ENCODE measurements around the gene CACNA1C. TPM values are rescaled to one million over a fixed set of nuclear protein-coding genes. Genes with fewer than 3 reads are reported as not detected.

Gene CACNA1C
- total and polyA plus RNA-seq, 10 of the 15 experiments (the other 5 are each of a cell fraction or from before 2014, with no cell fraction given): under 0.01 to 0.15 (median 0.09) TPM; not detected in 5

- Histone ChIP-seq H3K27ac (ENCODE audit: control insufficient read depth, insufficient read depth) (no peak overlapping the region), H3K4me2 (ENCODE audit: control insufficient read depth, insufficient read depth) (no peak overlapping the region), H3K79me2 (ENCODE audit: control insufficient read depth, insufficient read depth, low read length) (no peaks in the 10 kb centered on the region), H3K27me3 (replicated peaks in 1 of 2; ENCODE audit: control insufficient read depth in 2 of 2, insufficient read depth in 2 of 2, low read length in 1 of 2) (peaks cover 2% of the 10 kb centered on the region in 2 experiments; a peak in 3 of 4 replicates), H3K4me1 (ENCODE audit: control insufficient read depth, insufficient read depth, low read length) (no peaks in the 10 kb centered on the region), H3K9me3 (replicated peaks; ENCODE audit: control insufficient read depth, insufficient read depth, low read length) (no peaks in the 10 kb centered on the region), H3K4me3 (no peak overlapping the region), H4K20me1 (ENCODE audit: control insufficient read depth, insufficient read depth) (no peaks in the 10 kb centered on the region), H2AFZ (ENCODE audit: control insufficient read depth, low read depth, low read length) (no peak overlapping the region), H3K36me3 (ENCODE audit: control insufficient read depth in 2 of 2, insufficient read depth in 2 of 2, low read length in 1 of 2) (no peaks in the 10 kb centered on the region), H3K9ac (ENCODE audit: control insufficient read depth, insufficient read depth, low read length) (no peak overlapping the region)
- intact Hi-C loops (cut with micrococcal nuclease; ENCODE audit: unreplicated experiment): no loop called here
- CTCF ChIA-PET: no interaction called here
- no TSS peak for BruUV-seq (replicated peaks)
- FAIRE-seq (no peak), DNase-seq (ENCODE audit: low read depth, low spot score) (no peak), ATAC-seq (no peak)
- POLR2A ChIA-PET: no interaction called here
- in situ Hi-C loops (cut with MboI): no loop called here
- RAD21 ChIA-PET (ENCODE audit: unreplicated experiment): no interaction called here
- no peak for TF ChIP-seq TARDBP (IDR thresholded peaks at IDR 0.05; ENCODE audit: borderline replicate concordance)
- no peak for TF ChIP-seq HCFC1 (IDR thresholded peaks at IDR 0.05; ENCODE audit: low read length)
- TF ChIP-seq TBL1XR1 (IDR thresholded peaks at IDR 0.05; ENCODE audit: low read depth, low read length): no peak
- no peak for TF ChIP-seq RBBP5 (conservative IDR thresholded peaks at IDR 0.05)
- no peak for TF ChIP-seq ETV6 (conservative IDR thresholded peaks at IDR 0.05 in 1 of 2, IDR thresholded peaks at IDR 0.05 in 1 of 2; ENCODE audit: borderline replicate concordance in 1 of 2, low read depth in 1 of 2)
- no peak for TF ChIP-seq RCOR1 (conservative IDR thresholded peaks at IDR 0.05; ENCODE audit: low read depth, low read length)
- no peak for TF ChIP-seq GATAD2B (conservative IDR thresholded peaks at IDR 0.05; ENCODE audit: low read depth)
- no peak for TF ChIP-seq ZSCAN29 (IDR thresholded peaks at IDR 0.05)
- WGBS (ENCODE audit: insufficient coverage, insufficient replicate concordance, low lambda C conversion rate, missing lambda C conversion rate): 39% methylated on average over 10 of the region's 10 CpGs
- SMC1A ChIA-PET (ENCODE audit: uncharacterized antibody, unreplicated experiment): no interaction called here
These were observed 429.2 kb downstream of the CACNA1C start for GRCh38 chr12:2481951-2482350.

GRCh38 chr12:2482938-2483660, 430.3 kb downstream of the CACNA1C start:
- WGBS (ENCODE audit: insufficient coverage, insufficient replicate concordance, low lambda C conversion rate, missing lambda C conversion rate): 35% methylated on average over 13 of the region's 13 CpGs
- ChIA-PET CTCF (no interaction called here), SMC1A (ENCODE audit: uncharacterized antibody, unreplicated experiment) (no interaction called here), POLR2A (no interaction called here), RAD21 (ENCODE audit: unreplicated experiment) (no interaction called here)
- no peaks in the 10 kb centered on the region for H4K20me1 ChIP-seq (ENCODE audit: control insufficient read depth, insufficient read depth)
- no peak for TF ChIP-seq ZNF622 (IDR thresholded peaks at IDR 0.05)
- no peak for TF ChIP-seq HCFC1 (IDR thresholded peaks at IDR 0.05; ENCODE audit: low read length)
- intact Hi-C loops (cut with micrococcal nuclease; ENCODE audit: unreplicated experiment) (no loop called here), in situ Hi-C loops (cut with MboI) (no loop called here)
- no peak overlapping the region for H3K9ac ChIP-seq (ENCODE audit: control insufficient read depth, insufficient read depth, low read length)
- no peaks in the 10 kb centered on the region for H3K79me2 ChIP-seq (ENCODE audit: control insufficient read depth, insufficient read depth, low read length)
- FAIRE-seq (no peak), DNase-seq (ENCODE audit: low read depth, low spot score) (no peak), ATAC-seq (no peak)
- H3K4me2 ChIP-seq (ENCODE audit: control insufficient read depth, insufficient read depth): no peak overlapping the region
- H2AFZ ChIP-seq (ENCODE audit: control insufficient read depth, low read depth, low read length): no peak overlapping the region
- no peak overlapping the region for H3K4me3 ChIP-seq
- H3K27me3 ChIP-seq (replicated peaks in 1 of 2; ENCODE audit: control insufficient read depth in 2 of 2, insufficient read depth in 2 of 2, low read length in 1 of 2): peaks cover 2% of the 10 kb centered on the region in 2 experiments; a peak in 3 of 4 replicates
- H3K4me1 ChIP-seq (ENCODE audit: control insufficient read depth, insufficient read depth, low read length): no peaks in the 10 kb centered on the region
- no peak overlapping the region for H3K27ac ChIP-seq (ENCODE audit: control insufficient read depth, insufficient read depth)
- H3K9me3 ChIP-seq (replicated peaks; ENCODE audit: control insufficient read depth, insufficient read depth, low read length): no peaks in the 10 kb centered on the region
- BruUV-seq (replicated peaks): no TSS peak
- no peaks in the 10 kb centered on the region for H3K36me3 ChIP-seq (ENCODE audit: control insufficient read depth in 2 of 2, insufficient read depth in 2 of 2, low read length in 1 of 2)

All from GM12878 (cell line).